Activated CD8-positive, alpha-beta memory T cell treated with anti-CD3 and anti-CD28 coated beads, Interleukin-2, amount 50 U/mL, for 24 hours (primary cell): Measurements from ENCODE around the gene LHX2.

Experiments used
- DNase-seq: peaks from one replicate; pipeline ENCODE4 v3.0.0-alpha.2; 2020; ENCODE audit errors: extremely low read depth

Gene LHX2

DNA sequence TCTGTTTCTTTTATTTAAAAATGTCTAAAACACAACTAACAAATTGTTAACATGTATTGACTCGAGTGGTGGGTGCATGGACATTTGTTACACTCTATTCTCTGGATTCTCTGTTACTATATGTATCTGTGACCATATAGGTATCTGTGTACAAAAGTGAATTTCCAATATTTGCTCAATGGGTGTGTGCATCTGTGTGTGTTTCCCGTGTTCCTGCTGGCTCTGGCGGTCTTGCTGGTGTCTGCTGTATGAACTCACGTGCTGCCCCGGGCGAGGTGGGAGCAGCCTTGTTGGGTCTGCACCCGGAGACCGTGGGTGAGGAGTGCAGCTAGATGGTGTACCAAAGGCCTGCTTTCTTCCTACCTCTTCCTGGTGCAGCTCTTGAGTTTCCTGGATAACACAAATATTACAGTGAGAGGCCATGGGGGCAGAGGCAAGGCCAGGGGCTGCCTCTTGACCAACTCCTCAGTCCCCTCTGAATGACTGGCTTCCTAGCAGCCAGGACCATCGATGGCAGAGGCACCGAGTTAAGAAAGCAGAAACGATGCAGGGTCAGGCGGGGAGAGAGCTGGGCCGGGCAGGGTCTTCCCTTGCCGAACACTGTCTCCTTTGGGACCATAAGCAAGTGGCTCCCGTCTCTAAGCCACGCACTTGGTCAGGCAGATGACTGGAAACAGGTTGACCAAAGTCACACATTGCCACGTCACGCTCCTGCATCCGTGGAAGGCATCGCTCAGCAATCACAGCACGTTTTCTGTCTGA lies 49.5 kb downstream of the LHX2 start:
- DNase-seq: no peak

DNA sequence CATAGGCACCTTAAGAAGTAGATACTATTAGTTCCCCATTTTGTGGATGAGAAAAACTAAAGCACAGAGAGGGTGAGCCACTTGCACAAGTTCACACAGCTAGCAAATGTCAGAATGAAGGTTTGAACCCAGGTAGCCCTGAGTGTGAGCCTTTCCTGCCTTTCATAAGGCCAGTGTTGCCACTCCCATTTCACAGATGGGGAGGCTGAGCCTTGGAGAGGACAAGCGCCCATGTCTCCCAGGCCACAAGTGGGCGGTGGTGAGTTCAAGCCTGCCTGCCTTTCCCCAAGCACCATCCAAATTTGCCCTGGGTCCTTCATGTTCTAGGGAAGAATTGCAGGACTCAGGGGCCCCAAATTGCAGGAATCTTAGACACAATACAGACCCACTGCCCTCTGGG lies 50.6 kb downstream of the LHX2 start:
- DNase-seq: no peak

DNA sequence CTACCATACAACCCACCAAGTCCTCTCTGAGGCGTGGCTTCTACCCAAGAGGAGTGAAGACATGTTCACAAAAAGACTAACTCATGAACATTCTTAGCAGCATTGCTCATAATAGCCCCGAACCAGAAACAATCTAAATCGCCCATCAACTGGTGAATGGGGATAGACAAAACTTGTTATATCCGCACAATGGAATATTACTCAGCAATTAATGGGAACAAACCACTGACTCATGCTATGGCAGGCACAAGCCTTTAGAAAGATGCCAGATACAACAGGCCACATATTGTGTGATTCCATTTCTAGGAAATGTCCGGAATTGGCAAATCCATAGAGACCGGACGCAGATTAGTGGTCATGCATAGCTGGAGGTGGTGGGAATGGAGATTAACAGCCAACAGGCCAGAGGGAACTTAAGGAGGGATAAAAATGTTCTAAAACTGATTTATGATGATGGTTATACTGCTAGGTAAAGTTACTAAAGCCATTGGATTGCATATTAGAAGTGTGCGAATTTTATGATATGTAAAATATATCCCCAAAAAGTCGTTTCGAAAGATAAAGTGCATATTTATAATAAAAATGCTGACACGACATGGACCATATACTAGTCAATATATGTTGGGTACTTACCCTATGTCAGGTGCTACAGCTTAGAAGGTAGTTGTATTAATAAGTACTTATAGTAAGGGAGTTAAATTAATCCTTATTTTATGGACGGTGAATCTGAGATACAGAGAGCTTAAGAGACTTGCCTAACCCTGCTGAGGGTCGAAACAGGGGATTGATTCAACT lies 55.4 kb downstream of the LHX2 start:
- no peak for DNase-seq

DNA sequence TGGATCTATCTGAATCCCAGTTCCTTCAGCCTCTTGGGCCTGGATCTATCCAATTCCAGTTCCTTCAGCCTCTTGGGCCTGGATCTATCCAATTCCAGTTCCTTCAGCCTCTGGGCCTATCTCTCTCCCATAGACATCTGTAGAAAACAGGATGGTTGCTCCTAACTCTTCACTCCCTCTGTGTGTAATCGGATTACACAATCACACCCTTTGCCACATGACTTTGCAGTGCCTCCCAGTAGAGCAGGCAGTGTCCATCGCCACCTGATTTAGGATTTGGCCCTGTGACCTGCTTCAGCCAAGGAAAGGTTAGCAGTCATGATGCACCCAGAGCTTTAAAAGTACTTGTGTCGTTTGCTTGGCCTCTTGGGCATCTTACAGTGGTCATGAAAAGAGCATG lies 56.7 kb downstream of the LHX2 start:
- no peak for DNase-seq

DNA sequence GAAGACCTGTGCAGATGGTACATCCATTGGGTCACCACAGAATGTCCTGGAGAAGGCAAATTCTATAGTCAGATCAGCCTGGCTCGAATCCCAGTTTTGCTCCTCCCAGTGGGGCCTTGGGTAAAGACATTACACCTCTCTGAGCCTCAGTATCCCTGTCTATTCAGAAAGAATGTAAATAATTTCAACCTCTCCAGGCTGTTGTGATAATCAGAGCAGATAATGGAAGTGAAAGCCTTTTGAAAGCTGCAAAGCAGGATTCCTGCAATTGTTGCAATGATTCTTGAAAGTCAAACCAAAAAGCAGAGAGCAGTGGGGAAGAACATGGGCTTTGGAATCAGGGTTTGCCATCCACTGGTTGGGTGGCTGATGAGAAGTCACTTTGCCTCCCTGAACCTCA lies 63.2 kb downstream of the LHX2 start:
- DNase-seq: no peak

DNA sequence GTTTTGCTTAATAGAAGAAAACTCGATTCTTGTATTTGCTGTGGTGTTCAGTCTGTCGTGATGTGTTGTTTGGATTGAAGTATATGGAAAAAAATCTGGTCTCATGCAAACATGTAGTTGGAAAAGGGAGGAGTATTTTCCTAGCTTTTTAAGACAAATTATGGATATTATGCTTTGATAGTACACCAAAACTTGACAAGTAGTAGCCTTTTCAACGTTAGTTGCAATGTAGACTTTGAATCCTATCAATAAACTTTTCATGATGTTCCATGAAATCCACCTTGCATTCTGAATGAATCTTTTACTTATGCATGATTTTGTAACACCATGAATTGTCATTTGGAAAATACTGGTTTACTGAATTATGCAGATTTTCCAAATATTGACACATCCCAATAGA lies 64.2 kb downstream of the LHX2 start:
- no peak for DNase-seq

DNA sequence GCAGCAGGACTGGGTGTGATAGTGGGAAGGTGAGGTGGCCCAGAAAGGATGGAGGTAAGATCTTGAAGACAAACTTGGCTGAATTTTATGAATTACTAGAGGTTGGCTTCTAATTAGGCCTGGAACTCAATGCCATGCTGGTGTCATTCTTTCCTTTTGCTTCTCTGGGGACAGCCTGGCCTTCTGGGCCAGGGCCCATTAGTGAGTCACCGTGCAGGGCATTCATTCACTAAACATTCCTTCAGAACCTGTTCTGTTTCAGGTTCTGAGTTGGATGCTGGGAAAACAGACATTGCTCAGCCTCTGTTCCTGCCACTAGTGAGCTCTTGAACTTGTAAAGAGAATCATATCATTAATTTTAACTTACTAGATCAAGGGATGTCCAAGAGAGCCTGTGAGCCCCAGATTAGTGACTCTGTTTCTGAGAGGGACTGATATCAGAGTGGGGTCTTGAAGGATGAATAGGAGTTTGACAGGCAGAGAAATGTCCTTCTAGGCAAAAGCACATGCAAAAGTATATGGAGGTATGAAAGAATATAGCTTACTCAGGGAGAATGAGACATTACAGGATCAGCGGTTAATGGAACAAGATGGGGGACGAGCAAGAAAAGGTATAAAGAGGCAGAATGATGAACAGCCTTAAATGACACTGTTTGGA lies 66.5 kb downstream of the LHX2 start:
- DNase-seq: no peak

DNA sequence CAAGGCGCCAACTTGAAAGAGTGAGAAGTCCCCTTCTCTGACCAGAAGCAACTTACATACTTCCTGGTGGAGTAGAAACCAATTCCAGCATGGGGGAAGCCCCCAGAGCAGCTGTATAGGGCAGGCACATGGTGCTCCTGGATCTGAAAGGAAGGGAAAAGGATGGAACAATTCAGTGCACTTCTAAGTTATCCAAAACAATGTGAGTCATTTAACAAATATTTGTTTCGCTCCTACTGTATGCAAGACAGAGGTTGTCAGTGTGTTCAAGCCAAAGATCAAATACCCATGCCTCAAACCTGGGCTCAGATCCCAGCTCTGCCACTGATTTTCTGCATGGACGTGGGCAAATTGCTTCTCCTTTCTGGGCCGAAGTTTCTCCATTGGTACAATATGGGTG lies 67.1 kb downstream of the LHX2 start:
- no peak for DNase-seq

DNA sequence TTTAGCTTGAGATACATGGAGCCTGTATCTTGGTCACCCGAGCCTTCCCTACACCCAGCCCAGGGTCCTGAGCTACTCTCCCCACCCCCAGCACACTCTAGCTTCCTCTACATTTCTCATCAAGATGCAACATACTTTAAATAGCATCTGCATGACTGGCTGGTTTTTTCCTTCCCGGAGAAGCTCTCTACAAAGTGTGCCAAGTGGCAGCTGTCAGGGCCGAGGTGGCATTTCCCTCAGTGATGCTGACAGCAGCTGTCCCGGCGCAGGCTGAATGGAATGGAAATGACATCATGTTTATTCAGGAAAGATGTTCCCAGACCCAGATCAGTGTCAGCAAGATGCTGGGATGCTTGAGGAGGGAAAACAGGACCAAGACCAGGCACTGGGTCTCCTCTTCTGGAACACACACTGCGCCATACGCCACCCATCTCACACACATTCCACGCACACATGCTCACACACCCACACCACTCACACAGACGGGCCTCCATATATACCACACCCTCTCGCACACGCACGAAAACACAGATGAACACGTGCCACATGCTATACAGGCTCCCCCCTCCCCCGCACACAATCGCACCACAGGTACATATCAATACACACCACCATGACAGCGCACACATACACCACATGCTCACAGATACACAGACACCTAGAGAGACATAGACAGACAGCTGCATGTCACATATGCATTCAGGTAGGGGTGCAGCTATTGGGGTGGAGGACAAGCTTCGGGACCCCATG lies 67.8 kb downstream of the LHX2 start:
- DNase-seq: no peak

DNA sequence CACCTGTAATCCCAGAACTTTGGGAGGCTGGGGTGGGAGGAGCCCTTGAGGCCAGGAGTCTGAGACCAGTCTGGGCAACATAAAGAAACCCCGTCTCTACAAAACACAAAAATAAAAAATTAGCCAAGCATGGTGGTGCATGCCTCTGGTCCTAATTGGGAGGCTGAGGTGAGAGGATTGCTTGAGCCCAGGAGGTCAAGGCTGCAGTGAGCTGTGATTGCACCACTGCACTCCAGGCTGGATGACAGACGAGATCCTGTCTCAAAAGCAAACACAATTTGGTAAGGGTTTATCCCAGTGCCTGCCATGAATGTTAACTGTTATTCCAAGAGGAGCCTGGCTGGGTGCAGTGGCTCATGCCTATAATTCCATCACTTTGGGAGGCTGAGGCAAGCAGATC lies 71.1 kb downstream of the LHX2 start:
- DNase-seq: no peak
